Right lobe of liver (tissue), 4 donors: ENCODE results near the gene SFRP5.

Experiments
- CTCF ChIP-seq, 4 donors: fragments of 200-600 bp in 3 of 4; fragments of 450-650 bp in 1 of 4; IDR thresholded peaks; one replicate each; pipeline versions ENCODE4 v1.5.1 to v1.8.0; 2016 to 2022; ENCODE audit warnings: antibody characterized with exemption in 4 of 4, mild to moderate bottlenecking in 2 of 4
- POLR2A ChIP-seq: fragments of 450-650 bp; IDR thresholded peaks from one replicate; pipeline ENCODE4 v1.6.1; 2017; ENCODE audit warnings: antibody characterized with exemption, mild to moderate bottlenecking
- donor health status: DM: no; HTN: no; CAD: no.
- donor health status: DM: no; HTN: no; CAD: no.
- donor health status: DM: no; HTN: yes; CAD: no.

GRCh38 chr10:97747573-97747972 lies 24.2 kb downstream of the SFRP5 start:
- no peak for TF ChIP-seq CTCF (IDR thresholded peaks at IDR 0.05)
- no peak for TF ChIP-seq POLR2A
